Stimulated activated CD4-positive, alpha-beta T cell treated with anti-CD3 and anti-CD28 coated beads, Interleukin-4, amount 100 ng/mL, for 48 hours (primary cell): ENCODE measurements around the gene KDF1.
A peak's percentile ranks its signal among the peaks of the same experiment; 100 is the strongest.

Experiments used
- DNase-seq, 2 donors: peaks; one replicate each; pipeline ENCODE4 v3.0.0-alpha.2; 2020; ENCODE audit warnings: low read depth in 2 of 2

KDF1 gene, protein sequence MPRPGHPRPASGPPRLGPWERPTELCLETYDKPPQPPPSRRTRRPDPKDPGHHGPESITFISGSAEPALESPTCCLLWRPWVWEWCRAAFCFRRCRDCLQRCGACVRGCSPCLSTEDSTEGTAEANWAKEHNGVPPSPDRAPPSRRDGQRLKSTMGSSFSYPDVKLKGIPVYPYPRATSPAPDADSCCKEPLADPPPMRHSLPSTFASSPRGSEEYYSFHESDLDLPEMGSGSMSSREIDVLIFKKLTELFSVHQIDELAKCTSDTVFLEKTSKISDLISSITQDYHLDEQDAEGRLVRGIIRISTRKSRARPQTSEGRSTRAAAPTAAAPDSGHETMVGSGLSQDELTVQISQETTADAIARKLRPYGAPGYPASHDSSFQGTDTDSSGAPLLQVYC

DNA sequence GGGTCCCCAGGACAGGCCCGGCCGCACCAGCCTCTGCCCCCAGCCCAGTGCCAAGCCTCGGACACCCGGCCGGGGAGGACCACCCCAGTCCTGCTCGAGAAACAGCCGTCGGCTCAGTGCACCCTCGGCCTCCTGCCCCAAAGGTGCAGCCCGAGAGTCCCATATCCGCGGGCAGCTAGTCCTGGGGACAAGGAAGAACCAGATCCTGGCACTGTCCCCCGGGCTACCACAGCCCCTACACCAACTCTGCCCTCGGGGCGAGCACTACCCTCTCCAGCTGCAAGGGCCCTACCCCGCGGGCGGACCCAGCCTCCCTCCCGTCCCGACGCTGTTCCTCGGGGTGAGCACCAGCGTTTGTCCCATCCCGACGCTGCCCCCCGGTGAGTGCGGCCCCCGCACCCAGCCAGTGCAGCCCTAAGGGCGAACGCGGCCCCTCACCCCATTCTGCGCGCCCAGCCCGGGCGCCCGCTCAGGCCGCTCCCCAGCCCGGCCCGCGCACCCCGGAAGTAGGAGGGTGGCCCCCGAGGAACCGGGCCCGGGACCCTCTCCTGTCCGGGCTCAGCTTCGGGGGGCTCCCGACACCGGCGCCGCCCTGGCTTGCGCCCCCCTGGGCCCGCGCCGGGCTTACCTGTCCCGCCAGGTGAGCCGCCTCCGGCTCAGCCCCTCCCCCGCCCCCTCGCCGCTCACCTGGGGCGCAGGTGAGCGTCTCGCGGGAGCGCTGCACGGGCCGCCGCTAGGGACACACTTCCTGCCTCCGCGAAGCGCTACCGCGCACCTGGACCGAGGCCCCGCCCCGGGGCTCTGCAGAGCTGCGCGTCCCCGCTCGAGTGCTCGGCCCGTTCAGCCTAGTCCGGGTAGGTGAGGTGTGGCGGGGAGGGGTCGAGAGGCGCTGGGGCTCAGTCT is at the start of gene KDF1:
KDF1 (minus strand) TSS at position 747 of the 903 bp plus-strand sequence. CDS start 8,088 bp downstream, outside the sequence.
- DNase-seq, result peak; percentile 15 to 16

DNA sequence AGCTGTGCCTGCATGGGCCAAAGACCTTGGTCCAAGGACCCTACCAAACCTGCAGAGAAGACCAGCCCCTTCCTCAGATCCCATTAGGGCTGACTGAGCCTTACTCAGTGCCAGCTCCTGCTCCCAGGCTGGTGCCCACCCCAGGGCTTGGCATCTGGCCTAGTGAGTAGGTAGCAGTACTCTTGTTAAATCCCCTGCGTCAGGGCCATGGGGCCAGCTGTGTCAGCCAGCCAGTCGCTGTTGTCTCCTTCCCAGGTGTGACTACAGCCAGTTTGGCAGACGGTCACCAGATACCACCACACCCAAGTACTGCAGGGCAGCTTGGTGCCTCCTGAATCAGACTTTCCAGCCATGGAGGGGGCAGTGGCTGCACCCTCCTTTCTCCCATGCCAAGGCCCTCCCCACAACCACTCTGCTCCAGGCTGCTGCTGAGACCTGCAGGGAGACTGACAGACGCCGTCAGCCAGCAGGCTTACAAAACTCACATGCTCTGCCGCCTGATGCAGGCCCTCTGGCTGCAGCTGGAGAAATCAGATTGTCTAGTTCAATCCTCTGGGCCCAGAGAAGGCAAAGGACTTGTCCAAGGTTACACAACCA is 49.4 kb upstream of the KDF1 start:
- no peak for DNase-seq

DNA sequence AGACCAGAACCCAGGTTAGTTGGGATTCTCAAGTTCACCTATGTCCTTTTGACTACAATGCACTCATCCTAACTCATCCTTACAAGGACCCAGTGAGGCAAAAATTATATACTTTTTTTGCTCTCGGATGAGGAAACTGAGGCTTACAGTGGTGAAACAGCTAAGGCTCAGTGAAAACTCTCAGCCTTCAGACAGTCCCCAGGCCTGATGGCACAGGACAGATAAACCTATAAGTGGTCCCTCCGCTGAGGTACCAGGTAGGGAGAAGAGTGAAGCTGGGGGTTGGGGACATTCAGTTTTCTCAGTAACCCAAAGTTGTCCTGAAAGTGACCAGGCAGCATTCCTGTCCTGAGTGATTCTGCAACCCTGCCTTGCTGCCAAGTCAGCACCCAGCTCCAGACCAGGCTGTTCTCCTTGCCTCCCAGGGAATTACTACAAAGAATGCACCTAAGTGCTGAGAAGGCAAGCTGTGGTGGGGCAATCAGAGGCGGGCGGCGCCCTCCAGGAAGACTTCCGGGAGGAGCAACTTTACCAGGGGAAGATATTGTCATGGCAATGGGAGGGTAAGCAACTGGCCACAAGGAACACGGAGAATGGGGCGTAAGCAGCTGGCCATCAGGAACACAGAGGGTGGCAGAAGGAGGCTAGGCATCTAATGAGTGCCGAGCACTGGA is 47.8 kb upstream of the KDF1 start:
- no peak for DNase-seq

DNA sequence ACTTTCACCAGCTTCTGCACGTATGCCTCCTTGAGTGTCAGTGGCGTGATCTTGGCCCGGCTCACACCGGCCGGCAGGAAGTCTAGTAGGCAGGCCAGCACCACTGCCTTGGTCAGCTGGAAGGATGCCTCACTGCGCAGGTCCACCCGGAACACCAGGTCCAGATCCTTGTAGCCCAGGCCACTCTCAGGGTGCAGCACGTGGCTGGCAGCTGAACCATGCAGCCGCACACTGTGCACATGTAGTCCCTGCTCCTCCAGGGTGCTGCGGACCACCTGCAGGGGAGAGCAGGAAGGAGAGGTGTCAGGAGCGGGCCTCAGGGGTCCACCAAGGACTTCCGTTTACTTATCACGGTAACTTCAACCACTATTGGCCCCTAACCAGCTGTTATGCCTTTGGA is 46.4 kb upstream of the KDF1 start:
- DNase-seq, result no peak

DNA sequence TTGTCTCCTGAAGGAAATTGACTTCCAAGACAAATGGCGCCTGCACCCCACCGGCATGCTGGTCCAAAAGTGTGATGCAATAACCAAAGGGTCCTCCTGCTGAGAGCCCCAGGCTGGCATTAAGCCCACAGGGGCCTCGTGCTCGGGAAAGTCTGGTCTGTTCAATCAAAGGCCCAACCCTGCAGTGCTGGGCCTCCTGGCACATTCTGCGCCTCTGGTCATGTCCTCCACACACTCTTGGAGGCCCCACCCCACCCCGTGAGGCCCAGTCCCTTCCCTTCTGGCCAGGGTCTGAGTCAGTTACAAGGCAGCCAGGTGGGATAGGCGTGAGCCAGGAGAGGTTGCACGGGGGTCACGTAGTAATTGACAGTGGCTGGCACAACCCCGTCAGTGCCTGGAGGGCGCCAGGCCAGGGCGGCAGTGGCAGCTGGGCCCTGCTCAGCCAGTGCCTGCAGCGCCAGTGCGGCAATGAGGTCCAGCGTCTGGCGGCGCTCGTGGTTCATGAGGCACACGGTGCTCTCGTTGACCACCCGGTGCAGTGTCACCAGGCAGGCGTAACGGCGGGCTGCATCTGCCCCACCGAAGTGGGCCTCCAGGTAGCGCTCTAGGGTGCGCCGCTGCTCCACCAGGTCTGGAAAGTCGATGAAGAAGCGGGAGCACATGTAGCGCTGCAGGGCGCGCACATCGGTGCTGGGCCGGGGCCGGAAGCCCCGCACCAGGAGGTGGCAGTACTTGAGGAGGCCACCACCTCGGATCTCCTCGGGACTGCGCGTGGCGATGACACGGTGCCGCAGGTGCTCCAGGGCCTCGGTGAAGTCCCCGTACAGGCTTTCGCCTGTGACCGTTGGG is 45.6 kb upstream of the KDF1 start:
- no peak for DNase-seq

DNA sequence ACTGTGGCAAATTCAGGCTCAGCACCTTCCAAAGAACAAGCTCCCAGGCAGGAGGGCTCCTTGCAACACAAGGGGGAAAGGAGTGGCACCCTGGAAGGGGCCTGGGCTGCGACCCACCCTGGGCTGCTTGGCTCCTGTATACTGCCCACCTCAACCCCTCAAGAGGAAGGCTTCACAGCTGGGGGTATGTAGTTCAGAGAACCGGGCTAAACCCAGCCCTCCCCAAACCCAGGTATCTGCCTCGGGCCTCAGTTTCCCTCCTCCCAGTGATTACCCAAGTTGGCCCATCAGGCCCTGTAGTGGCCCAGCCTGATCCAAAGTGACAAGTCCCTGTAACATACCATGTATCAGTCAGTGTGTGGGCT is 44.9 kb upstream of the KDF1 start:
- DNase-seq, result no peak

DNA sequence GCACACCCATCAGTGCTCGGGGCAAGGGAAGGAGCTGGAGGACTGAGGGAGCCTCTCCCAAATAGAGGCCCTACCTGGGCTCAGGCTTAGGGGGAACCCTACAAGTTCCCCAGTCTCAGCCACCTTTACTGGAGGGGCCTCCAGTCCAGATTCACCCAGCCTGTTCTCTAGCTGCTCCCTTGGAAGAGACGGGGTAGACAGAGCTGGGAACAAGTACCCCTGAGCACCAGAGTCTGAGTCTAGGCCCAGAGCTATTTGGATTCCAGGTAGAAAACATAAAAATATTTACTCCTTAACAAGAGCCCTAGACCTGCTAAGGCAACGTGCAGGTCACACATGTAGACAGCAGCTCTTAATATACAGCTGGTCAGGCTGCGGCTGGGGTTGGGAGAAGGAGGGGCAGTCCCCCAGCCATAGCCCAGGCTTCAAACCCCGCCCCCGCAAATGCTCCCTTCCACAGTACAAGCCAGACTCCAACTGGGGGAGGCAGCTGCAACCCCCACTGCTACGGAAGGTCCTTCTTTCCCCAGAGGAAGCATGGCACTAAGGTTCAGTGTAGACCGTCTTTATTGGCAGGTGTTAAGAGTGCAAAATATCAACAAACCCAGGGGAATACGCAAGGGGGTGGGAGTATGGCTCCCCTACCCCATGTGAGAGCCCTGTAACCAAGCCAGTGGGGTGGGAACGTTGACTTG is 44.4 kb upstream of the KDF1 start:
- no peak for DNase-seq

DNA sequence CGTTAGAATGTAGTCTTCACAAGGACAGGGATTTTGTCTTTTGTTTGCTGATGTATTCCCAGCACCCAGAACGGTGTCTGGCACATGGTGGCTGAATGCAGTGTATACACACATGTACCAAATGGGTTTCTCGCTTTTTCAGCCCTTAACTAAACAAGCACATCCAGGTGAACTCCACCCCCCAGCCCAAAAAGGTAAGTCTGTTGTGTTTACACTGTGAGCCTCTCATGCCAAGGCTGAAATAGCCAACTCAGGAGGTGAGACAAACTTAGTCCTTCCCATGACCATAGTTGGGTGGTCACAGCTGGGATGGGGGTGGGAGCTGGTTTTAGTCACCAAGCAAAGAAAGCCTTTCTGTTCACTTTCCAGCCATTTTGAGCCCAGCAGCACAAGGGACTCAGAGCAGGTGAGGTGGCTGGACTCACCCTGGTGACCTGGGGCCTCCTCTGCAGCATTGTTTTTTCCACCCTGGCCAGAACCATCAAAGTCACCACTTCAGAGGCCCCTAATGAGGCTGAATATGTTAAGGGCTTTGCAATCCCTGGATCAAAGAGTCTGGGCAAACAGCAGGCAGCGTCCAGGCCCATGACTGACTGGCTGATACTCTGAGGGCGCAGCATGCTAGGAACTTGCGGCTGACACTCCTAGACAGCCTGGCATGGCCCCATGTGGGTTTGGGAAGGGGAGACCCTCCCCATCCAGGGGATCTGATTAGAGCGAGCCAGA is 43.6 kb upstream of the KDF1 start:
- no peak for DNase-seq

DNA sequence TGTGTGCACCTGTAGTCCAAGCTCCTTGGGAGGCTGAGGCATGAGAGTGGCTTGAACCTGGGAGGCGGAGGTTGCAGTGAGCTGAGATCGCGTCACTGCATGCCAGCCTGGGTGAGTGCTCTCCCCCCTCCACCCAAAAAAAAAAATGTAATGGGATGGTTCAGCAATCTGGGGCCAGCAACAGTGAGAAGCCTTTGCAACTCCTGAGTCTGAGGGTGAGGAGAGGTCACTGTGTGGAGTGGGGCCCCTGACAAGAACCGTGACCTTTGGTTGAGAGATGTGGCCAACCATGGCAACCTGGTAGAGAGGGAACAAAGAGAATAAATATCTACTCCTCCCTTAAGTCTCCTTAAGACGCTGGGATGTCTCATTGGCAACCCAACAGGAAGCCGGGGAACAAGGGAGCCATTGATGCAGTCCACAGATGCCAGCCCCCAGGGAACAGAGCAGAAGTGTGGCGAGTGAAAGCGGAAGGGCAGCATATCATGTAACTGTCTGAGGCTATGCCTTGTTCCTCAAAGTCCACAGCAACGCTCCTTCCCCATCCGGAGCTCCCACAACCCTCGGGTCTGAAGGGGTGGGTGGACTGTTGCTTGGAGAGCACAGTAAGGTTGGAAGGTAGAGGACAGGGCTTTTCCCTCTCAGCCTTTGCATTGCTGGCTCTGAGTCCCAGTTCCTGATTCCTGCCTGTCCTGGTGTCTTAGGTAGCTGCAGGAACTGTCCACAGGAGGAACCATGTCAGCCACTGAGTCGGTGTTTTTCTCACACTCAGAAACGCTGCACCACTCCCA is 41.5 kb upstream of the KDF1 start:
- DNase-seq, result no peak

DNA sequence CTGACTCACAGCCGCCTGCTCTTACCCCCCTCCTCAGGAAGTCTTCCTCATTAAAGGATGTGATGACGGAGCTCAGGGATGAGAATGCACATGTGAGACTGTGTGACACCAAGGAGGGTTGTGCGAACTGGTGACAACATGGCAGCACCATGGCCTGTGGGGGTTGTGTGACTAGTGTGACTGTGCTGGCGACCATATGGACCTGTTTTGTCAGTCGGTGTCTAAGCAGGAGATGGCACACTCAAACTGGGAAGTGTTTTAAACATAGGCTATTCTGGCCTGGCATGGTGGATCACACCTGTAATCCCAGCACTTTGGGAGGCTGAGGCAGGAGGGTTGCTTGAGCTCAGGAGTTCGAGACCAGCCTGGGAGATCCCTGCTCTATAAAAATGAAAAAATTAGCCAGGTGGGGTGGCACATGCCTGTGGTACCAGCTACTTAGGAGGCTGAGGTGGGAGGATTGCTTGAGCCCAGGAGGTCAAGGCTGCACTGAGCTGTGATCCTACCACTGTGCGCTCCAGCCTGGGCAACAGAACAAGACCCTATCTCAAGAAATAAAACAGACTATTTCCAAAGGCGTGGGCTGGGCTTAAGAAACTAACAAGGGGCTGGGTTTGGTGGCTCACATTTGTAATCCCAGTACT is 40.7 kb upstream of the KDF1 start:
- no peak for DNase-seq

DNA sequence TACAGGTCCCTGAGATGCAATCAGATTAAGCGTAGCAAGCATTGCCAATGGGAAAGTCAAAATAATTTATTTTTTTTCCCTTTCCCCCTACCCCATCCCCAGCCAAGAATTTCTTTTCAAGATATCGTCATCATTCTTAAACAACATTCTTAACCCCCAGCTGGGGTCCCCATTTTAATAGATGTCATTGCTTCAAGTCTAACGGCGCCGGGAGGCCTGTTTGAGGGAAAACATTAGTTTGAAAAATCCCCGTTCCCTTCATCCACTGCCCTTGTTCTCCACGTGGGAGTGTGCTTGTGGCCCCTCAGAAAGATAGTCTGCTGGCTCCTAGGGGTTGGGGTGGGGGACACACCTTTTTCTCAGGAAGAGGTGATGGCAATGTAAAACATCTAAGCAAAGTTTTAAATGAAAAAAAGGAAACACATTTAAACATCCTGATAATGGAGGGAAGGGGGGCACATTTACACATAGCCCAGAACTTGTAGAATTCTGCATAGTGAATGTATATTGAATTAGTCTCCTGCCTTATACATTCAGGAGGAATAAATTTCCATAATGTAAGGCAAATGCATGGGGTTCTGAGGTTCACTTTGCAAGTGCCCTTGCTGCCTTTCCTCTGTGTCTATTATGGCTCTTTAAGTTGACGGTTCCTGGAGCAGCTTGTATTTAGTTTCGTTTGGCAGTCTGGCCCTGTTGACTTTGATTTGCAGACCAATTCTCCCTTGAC is 40.0 kb upstream of the KDF1 start:
- no peak for DNase-seq

DNA sequence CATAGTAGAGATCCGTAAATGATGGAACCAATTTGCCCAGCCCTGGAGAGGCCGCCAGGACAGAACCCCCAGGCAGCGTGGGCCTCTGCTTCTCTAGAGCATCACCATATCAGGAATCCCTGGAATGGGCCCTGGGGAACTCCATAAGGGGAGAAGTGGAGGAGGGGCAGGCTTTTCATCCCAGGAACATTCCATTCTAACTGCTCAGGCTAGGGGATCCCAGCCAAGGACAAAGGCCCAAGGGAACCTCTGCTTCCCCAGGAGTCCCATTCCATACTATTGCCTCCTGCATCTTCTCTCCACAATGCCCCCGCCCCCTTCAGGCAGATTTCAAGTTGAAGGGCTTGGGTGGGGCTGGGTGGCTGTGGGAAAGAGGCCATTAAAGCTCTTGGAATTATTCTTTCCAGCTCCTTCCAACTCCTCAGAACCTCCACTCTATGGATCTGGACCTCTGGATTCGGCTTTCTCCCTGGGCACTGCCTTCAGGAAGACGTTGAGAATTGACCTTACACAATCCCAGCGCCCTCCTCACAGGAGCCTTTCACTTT is 39.2 kb upstream of the KDF1 start:
- no peak for DNase-seq

DNA sequence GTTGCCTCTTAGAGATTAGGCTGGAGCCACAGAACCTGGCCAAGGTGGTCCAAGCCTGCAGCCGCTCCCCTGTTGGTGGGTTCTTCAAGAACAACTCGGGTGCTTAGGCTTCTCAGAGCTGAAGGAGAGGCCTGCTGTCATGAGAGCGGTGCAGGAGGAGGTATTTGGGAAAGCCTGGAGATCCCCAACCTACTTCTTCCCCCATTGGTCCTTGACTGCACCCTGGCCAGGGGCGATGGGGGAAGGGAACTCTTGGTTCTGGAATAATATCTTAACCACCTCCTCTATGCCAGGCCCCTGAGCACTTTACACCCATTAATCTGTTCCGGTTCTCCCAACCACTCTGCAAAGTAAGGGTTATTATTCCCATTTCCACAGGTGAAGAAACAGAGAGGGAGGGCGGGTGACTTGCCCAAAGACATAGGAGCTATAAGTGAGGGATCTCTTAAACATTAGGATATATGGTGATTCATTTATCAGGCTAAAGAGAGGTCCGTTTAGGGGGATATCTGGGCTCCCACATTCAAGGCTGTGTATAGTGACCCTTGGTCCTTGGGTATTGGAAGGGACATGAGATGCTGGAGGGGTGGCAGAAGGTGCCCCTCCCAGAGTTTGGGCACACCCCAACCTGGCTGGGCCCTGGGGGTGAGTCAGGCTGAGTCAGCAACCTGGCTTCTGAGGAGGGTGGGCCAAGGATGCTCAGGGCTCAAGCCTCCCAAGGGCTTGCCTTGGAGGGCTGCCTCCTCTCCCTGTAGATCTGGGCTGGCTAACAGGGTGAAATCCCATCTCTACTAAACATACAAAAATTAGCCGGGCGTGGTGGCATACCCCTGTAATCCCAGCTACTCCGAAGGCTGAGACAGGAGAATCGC is 38.4 kb upstream of the KDF1 start:
- DNase-seq, result no peak

DNA sequence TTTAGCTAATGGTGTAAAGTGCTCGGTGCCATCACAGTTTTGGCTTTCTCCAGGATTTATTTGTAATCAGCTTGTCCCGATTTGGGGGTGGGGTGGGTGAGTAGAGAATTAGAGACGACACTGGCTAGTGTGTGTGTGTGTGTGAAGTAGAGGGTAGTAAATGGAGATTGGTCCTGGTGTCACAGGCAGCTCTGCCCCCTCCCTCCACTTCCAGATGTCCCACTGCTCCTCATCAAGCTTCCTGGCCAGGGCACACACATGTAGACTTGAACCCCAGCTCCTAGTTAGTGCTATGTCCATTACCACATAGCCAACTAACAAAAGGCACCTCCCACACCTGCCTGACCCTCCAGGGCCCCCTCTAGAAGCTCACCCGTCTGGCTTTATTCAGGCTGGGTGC is 36.4 kb upstream of the KDF1 start:
- no peak for DNase-seq

DNA sequence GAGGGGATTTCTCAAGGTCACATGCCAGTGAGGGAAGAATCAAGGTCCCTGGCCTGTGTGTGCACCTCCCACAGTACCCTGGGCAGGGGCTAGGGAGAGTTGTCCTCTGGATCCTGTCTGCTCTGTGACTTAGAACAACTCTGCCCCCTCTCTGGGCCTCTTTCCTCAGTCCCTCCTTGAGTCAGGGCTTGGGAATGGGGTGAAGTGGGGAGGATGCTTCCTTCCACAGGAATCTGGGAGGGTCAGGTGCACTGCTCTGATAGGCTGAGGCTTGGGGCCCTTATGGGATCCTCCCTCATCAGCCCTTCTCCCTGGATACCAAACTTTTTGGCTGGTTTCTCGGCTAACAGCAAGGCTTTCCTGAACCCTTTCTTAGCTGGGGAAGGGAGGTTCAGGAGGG is 35.8 kb upstream of the KDF1 start:
- DNase-seq, result no peak

DNA sequence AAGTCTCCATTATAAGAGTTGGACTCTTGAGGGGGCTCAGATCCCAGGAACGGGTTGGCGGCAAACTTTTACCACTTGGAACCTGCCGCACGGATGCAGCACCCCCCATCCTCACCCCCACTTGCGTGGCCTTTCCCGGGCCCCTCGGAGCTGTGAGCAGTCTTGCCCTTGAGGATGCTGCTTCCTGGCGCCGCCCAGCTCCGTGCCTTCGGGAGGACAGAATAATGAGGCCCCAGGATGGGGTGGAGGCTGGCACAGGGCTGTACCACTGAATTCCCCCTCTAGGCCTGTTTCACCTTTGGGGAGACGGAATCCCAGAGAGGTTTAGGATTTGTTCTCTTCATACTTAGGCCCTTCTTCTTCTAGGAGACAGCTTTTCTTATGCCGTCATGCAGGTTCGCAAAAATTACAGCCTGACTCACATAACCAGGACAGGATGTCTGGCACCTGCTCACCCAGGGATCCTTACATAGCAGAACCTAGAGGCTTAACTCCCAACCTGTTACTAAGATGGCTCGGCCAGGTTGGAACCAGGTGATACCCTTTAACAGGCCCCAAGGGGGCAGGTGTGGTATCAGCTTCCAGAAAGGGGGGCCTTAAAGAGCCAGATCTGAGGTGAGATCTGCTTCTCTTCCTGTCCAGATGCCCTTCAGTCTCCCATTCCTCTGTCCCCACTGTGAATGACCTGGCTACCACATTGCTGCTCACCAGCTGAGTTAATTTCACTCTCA is 34.7 kb upstream of the KDF1 start:
- no peak for DNase-seq
